RWPE2 (cell line): Measurements from ENCODE around the gene TMEM63C.

Source experiments
- ATAC-seq: fragments of 200-7000 bp; cut with Tn5 transposase; 3 replicates; pipeline ENCODE4 v1.9.1; 2021; ENCODE audit warnings: low read depth
- DNase-seq: peaks from one replicate; pipeline ENCODE4 v3.0.0-alpha.2; 2020; ENCODE audit warnings: low spot score
- H3K27ac ChIP-seq: fragments of 450-650 bp; 2 replicates; pipeline ENCODE4 v1.5.1; 2017; ENCODE audit warnings: mild to moderate bottlenecking; ENCODE audit not compliant: poor library complexity, severe bottlenecking
- H3K27me3 ChIP-seq: fragments of 250-450 bp; sonication (Bioruptor Pico); 2 replicates; pipeline ENCODE4 v1.5.1; 2021; ENCODE audit warnings: mild to moderate bottlenecking, moderate library complexity; ENCODE audit not compliant: insufficient read depth, poor library complexity, severe bottlenecking
- H3K36me3 ChIP-seq: fragments of 250-450 bp; sonication (Bioruptor Pico); 2 replicates; pipeline ENCODE4 v1.5.1; 2020; ENCODE audit warnings: low read depth, mild to moderate bottlenecking, moderate library complexity
- H3K4me1 ChIP-seq: fragments of 250-450 bp; sonication (Bioruptor Pico); 2 replicates; pipeline ENCODE4 v1.5.1; 2021; ENCODE audit warnings: mild to moderate bottlenecking, moderate library complexity; ENCODE audit not compliant: insufficient read depth, poor library complexity, severe bottlenecking
- H3K4me3 ChIP-seq: fragments of 250-450 bp; sonication (Bioruptor Pico); 2 replicates; pipeline ENCODE4 v1.5.1; 2021; ENCODE audit warnings: mild to moderate bottlenecking, moderate library complexity; ENCODE audit not compliant: severe bottlenecking
- H3K9me3 ChIP-seq: fragments of 250-450 bp; sonication (Bioruptor Pico); 2 replicates; pipeline ENCODE4 v1.5.1; 2021; ENCODE audit warnings: mild to moderate bottlenecking, moderate library complexity; ENCODE audit not compliant: severe bottlenecking
- CTCF ChIP-seq: fragments of 450-650 bp; IDR thresholded peaks from one replicate; pipeline ENCODE4 v1.5.1; 2017; ENCODE audit warnings: mild to moderate bottlenecking, moderate library complexity; ENCODE audit not compliant: poor library complexity, severe bottlenecking

TMEM63C gene

GRCh38 chr14:77143071-77143470 is 38.5 kb upstream of the TMEM63C start:
- no peak overlapping the region for H3K27ac ChIP-seq
- no peak for DNase-seq
- H3K27me3 ChIP-seq: peaks cover 94% of the 10 kb centered on the region
- H3K36me3 ChIP-seq: no peaks in the 10 kb centered on the region
- no peak for TF ChIP-seq CTCF
- no peak overlapping the region for H3K4me3 ChIP-seq
- peaks cover 5% of the 10 kb centered on the region for H3K4me1 ChIP-seq
- H3K9me3 ChIP-seq: no peaks in the 10 kb centered on the region
- ATAC-seq: no peak

- Histone ChIP-seq H3K4me3 (no peak overlapping the region), H3K27me3 (peaks cover 86% of the 10 kb centered on the region), H3K27ac (no peak overlapping the region), H3K36me3 (no peaks in the 10 kb centered on the region), H3K9me3 (no peaks in the 10 kb centered on the region), H3K4me1 (peaks cover 5% of the 10 kb centered on the region)
- TF ChIP-seq CTCF: no peak
- ATAC-seq: no peak
- DNase-seq: no peak
Observed at GRCh38 chr14:77144412-77145115, 37.0 kb upstream of the TMEM63C start.

- no peak; the same call in 2 of the 3 replicates for ATAC-seq
- H3K9me3 ChIP-seq: no peaks in the 10 kb centered on the region
- H3K36me3 ChIP-seq: no peaks in the 10 kb centered on the region
- peaks cover 70% of the 10 kb centered on the region for H3K27me3 ChIP-seq
- no peaks in the 10 kb centered on the region for H3K4me1 ChIP-seq
- H3K4me3 ChIP-seq: no peak overlapping the region
- H3K27ac ChIP-seq: no peak overlapping the region
- peak; percentile 20 for DNase-seq
- TF ChIP-seq CTCF: no peak
Observed at GRCh38 chr14:77145975-77146740, 35.4 kb upstream of the TMEM63C start.

GRCh38 chr14:77148510-77149231 is 32.9 kb upstream of the TMEM63C start:
- ATAC-seq: no peak
- Histone ChIP-seq H3K4me1 (no peaks in the 10 kb centered on the region), H3K27me3 (peaks cover 45% of the 10 kb centered on the region), H3K27ac (no peak overlapping the region), H3K9me3 (no peaks in the 10 kb centered on the region), H3K4me3 (no peak overlapping the region), H3K36me3 (no peaks in the 10 kb centered on the region)
- TF ChIP-seq CTCF: no peak
- DNase-seq: no peak
